GM12865 (cell line): ENCODE results near the gene PHEX.

Source experiments
- DNase-seq: peaks from one replicate; pipeline ENCODE4 v3.0.0; 2010; ENCODE audit warnings: low read depth
- H3K4me3 ChIP-seq: 2 replicates; pipeline ENCODE4 v1.5.1; 2011; ENCODE audit warnings: mild to moderate bottlenecking, low read depth, low read length, control low read depth
- CTCF ChIP-seq: IDR thresholded peaks from 2 replicates; pipeline ENCODE4 v1.5.1; 2011; ENCODE audit warnings: low read length, control low read depth, low read depth, inconsistent platforms; ENCODE audit not compliant: insufficient read depth; ENCODE audit errors: missing control alignments

Gene PHEX

GRCh38 chrX:22056235-22056634, 24.1 kb downstream of the PHEX start:
- TF ChIP-seq CTCF, result no peak
- H3K4me3 ChIP-seq, result no peak overlapping the region
- no peak for DNase-seq

GRCh38 chrX:22057667-22058066, 25.5 kb downstream of the PHEX start:
- DNase-seq, result peak; percentile 2
- H3K4me3 ChIP-seq, result no peak overlapping the region
- no peak for TF ChIP-seq CTCF

- no peak for TF ChIP-seq CTCF
- DNase-seq, result no peak
- H3K4me3 ChIP-seq, result no peak overlapping the region
These were observed 27.6 kb downstream of the PHEX start for GRCh38 chrX:22059775-22060174.

- peak; percentile 63 for DNase-seq
- TF ChIP-seq CTCF, result no peak
- no peak overlapping the region for H3K4me3 ChIP-seq
These were observed 28.5 kb downstream of the PHEX start for GRCh38 chrX:22060415-22061280.

- H3K4me3 ChIP-seq, result no peak overlapping the region
- no peak for TF ChIP-seq CTCF
- peak; percentile 76 for DNase-seq
These were observed 31.2 kb downstream of the PHEX start for GRCh38 chrX:22063284-22063683.

- no peak for TF ChIP-seq CTCF
- no peak for DNase-seq
- H3K4me3 ChIP-seq, result no peak overlapping the region
These were observed 37.5 kb downstream of the PHEX start for GRCh38 chrX:22069586-22069985.

GRCh38 chrX:22073928-22074327, 41.8 kb downstream of the PHEX start:
- no peak for DNase-seq
- no peak overlapping the region for H3K4me3 ChIP-seq
- TF ChIP-seq CTCF, result no peak
